Gastrocnemius medialis (tissue), 4 donors: ENCODE data around the gene CDH23. TPM values are rescaled to one million over a fixed set of nuclear protein-coding genes. Genes with fewer than 3 reads are reported as not detected.
A peak's percentile ranks its signal among the peaks of the same experiment; 100 is the strongest.

Source experiments
- ATAC-seq, 2 donors: fragments of 150-250 bp; one replicate each; pipeline ENCODE4 v1.9.1; 2016
- DNase-seq, 2 donors: peaks; one replicate each; pipeline ENCODE4 v3.0.0-alpha.2; 2019
- H3K27ac ChIP-seq, 4 donors: fragments of 200-600 bp; sonication (generic); 1 replicate in 1 of 4; 2 replicates in 3 of 4; pipeline ENCODE4 v1.5.1; 2016 to 2018; ENCODE audit warnings: mild to moderate bottlenecking in 2 of 4, moderate library complexity in 1 of 4
- H3K27me3 ChIP-seq, 3 donors: fragments of 200-600 bp; sonication (generic) in 2 of 3; 1 replicate in 1 of 3; 2 replicates in 2 of 3; pipeline versions ENCODE4 v1.5.1 to v1.6.0; 2016 to 2019; ENCODE audit warnings: mild to moderate bottlenecking in 1 of 3, moderate library complexity in 1 of 3
- H3K36me3 ChIP-seq, 2 donors: fragments of 200-600 bp; sonication (generic) in 1 of 2; one replicate each; pipeline ENCODE4 v1.5.1; 2017 to 2018
- H3K4me1 ChIP-seq, 2 donors: fragments of 200-600 bp; sonication (generic) in 1 of 2; one replicate each; pipeline ENCODE4 v1.5.1; 2016 to 2017; ENCODE audit warnings: mild to moderate bottlenecking in 2 of 2
- H3K4me3 ChIP-seq, 4 donors: fragments of 200-600 bp; sonication (generic) in 3 of 4; 1 replicate in 1 of 4; 2 replicates in 3 of 4; pipeline ENCODE4 v1.5.1; 2016 to 2019; ENCODE audit warnings: mild to moderate bottlenecking in 2 of 4
- H3K9me3 ChIP-seq, 3 donors: fragments of 200-600 bp; sonication (generic) in 2 of 3; 1 replicate in 1 of 3; 2 replicates in 2 of 3; pipeline ENCODE4 v1.5.1; 2016 to 2019
- POLR2A ChIP-seq, 2 donors: fragments of 450-650 bp; IDR thresholded peaks; one replicate each; pipeline ENCODE4 v1.6.1; 2017; ENCODE audit warnings: antibody characterized with exemption in 2 of 2, mild to moderate bottlenecking in 2 of 2, moderate library complexity in 2 of 2
- in situ Hi-C, 4 donors: fragments of 200-750 bp; cut with MboI; loops; one replicate each; pipeline versions ENCODE4 v1.15.0 to v1.8.0; 2017; ENCODE audit warnings: low sequenced_read_pairs in 4 of 4
- intact Hi-C: fragments of 100-400 bp; cut with DNase I; formaldehyde crosslinking; loops from one replicate; pipeline ENCODE4 v1.15.1; 2023; ENCODE audit warnings: low total_unique reads
- total RNA-seq, 4 donors: library from RNA; depleted of rRNA; stranded (reverse); fragments of >200 nt; gene quantifications; one replicate each; pipeline versions ENCODE4 v1.1.0 to v1.2.3, GENCODE V29; 2016
- TF ChIP-seq, protein P1 (sequence below), 5 experiments: fragments of 450-650 bp in 3 of 5; fragments of 200-600 bp in 2 of 5; sonication (generic) in 2 of 5; IDR thresholded peaks in 4 of 5; conservative IDR thresholded peaks in 1 of 5; 1 replicate in 4 of 5; 2 replicates in 1 of 5; pipeline ENCODE4 v1.5.1; 2016 to 2019; ENCODE audit warnings: antibody characterized with exemption in 5 of 5, mild to moderate bottlenecking in 3 of 5, moderate library complexity in 3 of 5

CDH23 gene
- total RNA-seq, 4 donors from 2014 or later = 0.53 to 1.8 (median 1.2) TPM

DNA sequence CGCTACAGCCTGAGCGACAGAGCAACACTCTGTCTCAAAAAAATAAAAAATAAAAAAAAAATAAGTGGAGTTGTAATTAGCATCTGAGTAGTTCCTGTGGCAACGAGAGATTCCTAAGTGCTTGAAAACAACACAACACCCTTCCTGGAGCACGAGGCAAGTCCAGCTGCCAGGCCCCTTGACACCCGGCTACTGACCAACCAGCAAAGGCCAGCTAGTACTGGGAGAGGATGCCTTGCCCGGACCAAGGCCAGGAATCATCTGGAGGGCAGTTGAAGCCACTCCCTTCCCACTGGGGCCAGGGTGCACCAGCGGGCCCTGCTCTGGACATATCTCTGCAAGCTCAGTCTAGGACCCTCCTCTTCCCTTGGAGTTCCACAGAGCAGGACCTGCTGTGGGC lies 322.3 kb downstream of the CDH23 start:
- Histone ChIP-seq H3K4me3 (no peak overlapping the region), H3K4me1 (peaks cover 13 to 22% of the 10 kb centered on the region in 2 donors), H3K9me3 (no peaks in the 10 kb centered on the region), H3K36me3 (no peaks in the 10 kb centered on the region), H3K27me3 (no peaks in the 10 kb centered on the region), H3K27ac (peak overlapping the region in 1 of 4 donors; percentile 8)
- peak; percentile 40 to 51 for ATAC-seq
- DNase-seq = no peak
- intact Hi-C loops (no loop called here), in situ Hi-C loops (no loop called here)
- TF ChIP-seq, protein P1, sequence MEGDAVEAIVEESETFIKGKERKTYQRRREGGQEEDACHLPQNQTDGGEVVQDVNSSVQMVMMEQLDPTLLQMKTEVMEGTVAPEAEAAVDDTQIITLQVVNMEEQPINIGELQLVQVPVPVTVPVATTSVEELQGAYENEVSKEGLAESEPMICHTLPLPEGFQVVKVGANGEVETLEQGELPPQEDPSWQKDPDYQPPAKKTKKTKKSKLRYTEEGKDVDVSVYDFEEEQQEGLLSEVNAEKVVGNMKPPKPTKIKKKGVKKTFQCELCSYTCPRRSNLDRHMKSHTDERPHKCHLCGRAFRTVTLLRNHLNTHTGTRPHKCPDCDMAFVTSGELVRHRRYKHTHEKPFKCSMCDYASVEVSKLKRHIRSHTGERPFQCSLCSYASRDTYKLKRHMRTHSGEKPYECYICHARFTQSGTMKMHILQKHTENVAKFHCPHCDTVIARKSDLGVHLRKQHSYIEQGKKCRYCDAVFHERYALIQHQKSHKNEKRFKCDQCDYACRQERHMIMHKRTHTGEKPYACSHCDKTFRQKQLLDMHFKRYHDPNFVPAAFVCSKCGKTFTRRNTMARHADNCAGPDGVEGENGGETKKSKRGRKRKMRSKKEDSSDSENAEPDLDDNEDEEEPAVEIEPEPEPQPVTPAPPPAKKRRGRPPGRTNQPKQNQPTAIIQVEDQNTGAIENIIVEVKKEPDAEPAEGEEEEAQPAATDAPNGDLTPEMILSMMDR (IDR thresholded peaks at IDR 0.05 in 4 of 5, conservative IDR thresholded peaks at IDR 0.05 in 1 of 5) = no peak
- TF ChIP-seq POLR2A (IDR thresholded peaks at IDR 0.05) = no peak

DNA sequence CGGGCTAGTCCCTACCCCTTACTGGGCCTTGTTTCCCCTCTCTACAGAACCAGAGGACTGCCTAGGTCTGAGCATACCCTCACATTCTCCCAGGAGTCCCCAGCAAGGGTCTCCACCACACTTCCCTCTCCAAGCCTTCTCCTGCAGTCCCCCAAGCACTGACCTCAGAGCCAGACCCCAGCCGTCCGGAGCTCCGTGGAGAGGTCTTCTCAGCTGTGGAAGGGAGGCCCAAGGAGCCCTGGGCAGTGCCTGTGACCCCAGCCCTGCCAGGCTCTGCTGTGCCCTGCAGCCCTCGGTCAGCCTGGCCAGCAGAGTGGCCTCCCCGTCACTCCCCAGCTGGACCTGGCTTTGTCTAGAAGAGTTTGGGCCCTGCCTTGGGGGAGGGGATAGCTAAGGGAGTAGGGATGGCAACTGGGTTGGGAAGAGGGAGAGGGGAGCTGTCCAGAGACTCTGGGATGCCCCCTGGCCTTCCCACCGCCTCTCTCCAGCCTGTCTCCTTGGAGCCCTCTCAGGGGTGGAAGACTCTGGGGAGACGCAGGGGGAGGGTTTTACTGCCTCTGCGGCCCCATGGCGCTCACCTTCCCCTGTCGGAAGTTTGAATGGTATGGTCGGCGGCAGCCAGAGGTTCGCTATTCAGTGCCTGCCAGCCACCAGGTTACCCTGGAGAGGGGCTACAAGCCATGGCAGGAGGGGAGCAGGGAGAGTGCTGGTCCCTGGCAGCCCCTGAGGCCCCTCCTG lies 322.9 kb downstream of the CDH23 start, which contains the start of gene C10orf105:
Gene C10orf105, minus strand, starts transcription at position 315 of the 738 bp plus-strand sequence. CDS start 3,441 bp downstream, outside the sequence.
- H3K4me1 ChIP-seq = peaks cover 7 to 16% of the 10 kb centered on the region in 2 donors
- DNase-seq = no peak
- no peaks in the 10 kb centered on the region for H3K36me3 ChIP-seq
- no peaks in the 10 kb centered on the region for H3K9me3 ChIP-seq
- no peak for ATAC-seq
- TF ChIP-seq, protein P1 (IDR thresholded peaks at IDR 0.05 in 4 of 5, conservative IDR thresholded peaks at IDR 0.05 in 1 of 5) = no peak
- no peak for TF ChIP-seq POLR2A (IDR thresholded peaks at IDR 0.05)
- H3K27me3 ChIP-seq = no peaks in the 10 kb centered on the region
- H3K4me3 ChIP-seq = no peak within 1 kb of the TSS
- intact Hi-C loops = no loop called here
- in situ Hi-C loops = no loop called here
- H3K27ac ChIP-seq = peak within 1 kb of the TSS in 1 of 4 donors; percentile 8

- intact Hi-C loops = no loop called here
- Histone ChIP-seq H3K36me3 (no peaks in the 10 kb centered on the region), H3K4me3 (no peak overlapping the region), H3K27ac (no peak overlapping the region), H3K4me1 (peaks cover 5 to 9% of the 10 kb centered on the region in 2 donors), H3K9me3 (no peaks in the 10 kb centered on the region), H3K27me3 (no peaks in the 10 kb centered on the region)
- DNase-seq (no peak), ATAC-seq (no peak)
- in situ Hi-C loops = no loop called here
- no peak for TF ChIP-seq POLR2A (IDR thresholded peaks at IDR 0.05)
- TF ChIP-seq, protein P1 (IDR thresholded peaks at IDR 0.05 in 4 of 5, conservative IDR thresholded peaks at IDR 0.05 in 1 of 5) = no peak
These were observed 323.6 kb downstream of the CDH23 start for GRCh38 chr10:71720288-71720687.

DNA sequence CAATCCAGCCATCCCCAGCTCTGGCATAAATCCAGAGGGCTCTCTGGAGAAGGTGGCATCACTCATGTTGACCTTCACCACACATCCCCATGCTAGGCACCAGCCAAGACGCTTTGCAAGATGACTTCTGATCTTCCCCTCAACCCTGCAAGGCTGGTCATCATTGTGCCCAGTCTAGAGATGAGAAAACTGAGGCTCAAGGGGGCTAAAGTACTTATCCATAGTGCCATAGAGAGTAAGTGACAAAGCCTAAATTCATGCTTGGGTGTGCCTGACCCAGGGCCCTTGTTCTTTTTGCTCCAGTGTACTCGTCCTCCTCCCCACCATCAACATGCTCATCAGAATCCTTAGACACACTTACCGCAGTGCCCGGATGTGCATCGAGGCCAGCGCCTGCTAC lies 324.6 kb downstream of the CDH23 start:
- Histone ChIP-seq H3K36me3 (no peaks in the 10 kb centered on the region), H3K4me3 (no peak overlapping the region), H3K4me1 (peaks cover 5 to 13% of the 10 kb centered on the region in 2 donors), H3K27ac (no peak overlapping the region), H3K9me3 (no peaks in the 10 kb centered on the region), H3K27me3 (no peaks in the 10 kb centered on the region)
- TF ChIP-seq, protein P1 (IDR thresholded peaks at IDR 0.05 in 4 of 5, conservative IDR thresholded peaks at IDR 0.05 in 1 of 5) = no peak
- no peak for TF ChIP-seq POLR2A (IDR thresholded peaks at IDR 0.05)
- ATAC-seq = no peak
- intact Hi-C loops = no loop called here
- no peak for DNase-seq
- in situ Hi-C loops = no loop called here
